Measurements from ENCODE around the gene MAPK8IP3.

MAPK8IP3 gene

DNA sequence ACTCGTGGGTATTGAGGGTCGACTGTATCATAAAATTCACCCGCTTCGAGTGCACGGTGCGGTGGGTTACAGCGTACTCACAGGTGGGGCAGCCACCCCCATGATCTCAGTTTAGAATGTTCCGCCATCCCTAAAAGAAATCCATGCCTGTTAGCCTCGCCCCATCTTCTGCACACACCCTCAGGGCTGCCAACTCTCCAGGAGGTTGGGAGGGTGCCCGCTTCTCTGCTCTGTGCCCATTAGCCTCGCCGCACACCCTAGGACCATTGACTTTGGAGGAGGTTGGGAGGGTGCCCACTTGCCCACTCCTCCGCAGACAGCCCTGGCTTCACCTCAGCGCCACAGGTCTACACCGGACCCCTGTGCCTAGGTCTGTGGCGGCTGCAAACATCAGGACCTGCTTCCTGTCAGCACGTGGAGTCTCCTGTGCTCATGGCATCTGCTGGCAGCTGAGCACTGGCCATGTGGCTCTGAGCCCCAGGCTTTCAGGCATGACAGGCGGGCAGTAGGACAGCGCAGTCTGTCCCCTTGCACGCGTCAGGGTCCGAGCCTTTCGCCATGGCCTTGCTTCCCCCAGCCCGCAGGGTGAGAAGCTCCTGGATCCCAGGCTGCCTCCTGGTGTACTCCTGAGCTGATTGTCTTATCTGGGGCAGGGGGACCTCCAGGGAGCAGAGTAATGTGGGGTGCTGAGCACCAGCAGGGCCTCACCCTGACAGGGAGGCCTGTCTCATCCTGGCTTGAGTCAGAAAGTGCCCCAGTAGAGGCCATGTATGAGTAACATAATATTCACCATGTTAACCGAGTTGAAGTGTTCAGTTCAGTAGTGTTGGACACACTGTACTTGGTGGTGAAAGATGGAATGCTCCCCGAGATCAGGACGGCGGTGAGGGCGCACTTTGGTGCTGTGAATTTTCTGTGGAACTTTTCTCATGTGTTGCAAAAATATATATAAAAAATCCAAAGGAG lies 43.4 kb downstream of the MAPK8IP3 start:
- DNase-seq (no peak), ATAC-seq (peak; percentile 30)
- no peak overlapping the region for H3K4me3 Mint-ChIP-seq
- no peaks in the 10 kb centered on the region for H3K27me3 Mint-ChIP-seq
- H3K9me3 Mint-ChIP-seq: no peaks in the 10 kb centered on the region
- H3K27ac Mint-ChIP-seq: no peak overlapping the region
- H3K36me3 Mint-ChIP-seq (ENCODE audit: low read depth): peaks cover 2% of the 10 kb centered on the region
- H3K4me1 Mint-ChIP-seq: no peaks in the 10 kb centered on the region

DNA sequence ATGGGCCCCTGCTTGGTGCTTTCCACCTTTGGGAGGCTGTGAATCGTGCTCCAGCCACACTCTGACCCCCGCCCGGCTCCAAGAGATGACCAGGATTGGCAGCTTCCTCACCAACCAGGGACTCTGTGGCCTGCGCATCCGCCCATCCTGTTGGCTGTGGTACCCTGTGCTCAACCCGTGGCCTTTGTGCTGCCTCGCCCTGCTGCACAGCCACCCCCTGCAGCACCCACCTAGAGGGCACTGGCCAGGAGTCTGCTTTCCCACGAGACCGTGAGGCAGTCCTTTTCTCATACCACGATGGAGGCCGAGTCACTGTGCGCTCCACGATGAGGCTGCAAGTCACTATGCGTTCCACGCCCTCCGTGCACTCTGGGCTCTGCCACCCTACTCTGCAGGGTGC lies 46.0 kb downstream of the MAPK8IP3 start:
- no peaks in the 10 kb centered on the region for H3K9me3 Mint-ChIP-seq
- peaks cover 2% of the 10 kb centered on the region for H3K4me1 Mint-ChIP-seq

DNA sequence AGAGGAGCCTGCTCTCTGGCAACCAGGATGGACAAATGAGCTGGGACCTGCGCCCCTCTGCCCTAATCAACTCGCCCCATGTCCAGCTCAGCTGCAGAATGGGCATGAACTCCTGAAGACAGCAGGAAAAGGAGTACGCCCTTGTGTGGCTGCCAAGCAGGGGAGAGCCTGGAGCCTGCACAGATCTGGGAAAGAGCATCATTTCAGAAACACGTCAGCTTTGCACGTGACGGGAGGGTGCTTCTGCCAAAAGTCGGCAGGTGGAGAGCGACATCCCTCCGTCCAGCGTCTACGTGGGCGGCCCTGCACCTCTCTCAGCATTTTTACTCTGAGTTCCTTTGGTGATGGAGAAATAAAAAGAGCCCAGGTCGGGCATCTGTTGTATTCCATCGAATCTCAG lies 46.9 kb downstream of the MAPK8IP3 start:
- Mint-ChIP-seq H3K9me3 (no peaks in the 10 kb centered on the region), H3K27me3 (no peaks in the 10 kb centered on the region), H3K4me3 (no peak overlapping the region), H3K36me3 (ENCODE audit: low read depth) (peaks cover 2% of the 10 kb centered on the region), H3K27ac (no peak overlapping the region), H3K4me1 (peaks cover 7% of the 10 kb centered on the region)
- ATAC-seq (no peak), DNase-seq (no peak)

More for the DNA sequence above, 46.0 kb downstream of the MAPK8IP3 start:
- ATAC-seq (no peak), DNase-seq (no peak)
- Mint-ChIP-seq H3K36me3 (ENCODE audit: low read depth) (peaks cover 2% of the 10 kb centered on the region), H3K27ac (no peak overlapping the region), H3K4me3 (no peak overlapping the region), H3K27me3 (no peaks in the 10 kb centered on the region)

DNA sequence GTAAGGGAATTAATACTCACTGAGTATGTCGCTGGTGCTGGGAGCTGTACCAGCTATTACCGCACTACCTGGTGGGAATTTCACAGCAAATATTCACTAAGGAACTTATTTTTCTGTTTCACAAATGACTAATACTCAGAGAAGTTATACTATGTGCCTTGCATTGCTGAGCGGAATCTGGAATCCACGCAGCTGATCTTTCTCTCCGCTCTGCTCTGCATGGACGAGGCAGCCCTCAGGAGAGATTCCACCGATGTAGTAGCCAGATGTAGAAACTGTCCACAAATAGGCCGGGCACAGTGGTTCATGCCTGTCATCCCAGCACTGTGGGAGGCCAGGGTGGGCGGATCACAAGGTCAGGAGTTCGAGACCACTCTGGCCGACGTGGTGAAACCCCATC lies 48.2 kb downstream of the MAPK8IP3 start:
- H3K4me3 Mint-ChIP-seq: no peak overlapping the region
- H3K27me3 Mint-ChIP-seq: no peaks in the 10 kb centered on the region
- H3K4me1 Mint-ChIP-seq: peaks cover 7% of the 10 kb centered on the region
- peaks cover 2% of the 10 kb centered on the region for H3K36me3 Mint-ChIP-seq (ENCODE audit: low read depth)
- DNase-seq: no peak
- no peak for ATAC-seq
- H3K9me3 Mint-ChIP-seq: no peaks in the 10 kb centered on the region
- no peak overlapping the region for H3K27ac Mint-ChIP-seq

DNA sequence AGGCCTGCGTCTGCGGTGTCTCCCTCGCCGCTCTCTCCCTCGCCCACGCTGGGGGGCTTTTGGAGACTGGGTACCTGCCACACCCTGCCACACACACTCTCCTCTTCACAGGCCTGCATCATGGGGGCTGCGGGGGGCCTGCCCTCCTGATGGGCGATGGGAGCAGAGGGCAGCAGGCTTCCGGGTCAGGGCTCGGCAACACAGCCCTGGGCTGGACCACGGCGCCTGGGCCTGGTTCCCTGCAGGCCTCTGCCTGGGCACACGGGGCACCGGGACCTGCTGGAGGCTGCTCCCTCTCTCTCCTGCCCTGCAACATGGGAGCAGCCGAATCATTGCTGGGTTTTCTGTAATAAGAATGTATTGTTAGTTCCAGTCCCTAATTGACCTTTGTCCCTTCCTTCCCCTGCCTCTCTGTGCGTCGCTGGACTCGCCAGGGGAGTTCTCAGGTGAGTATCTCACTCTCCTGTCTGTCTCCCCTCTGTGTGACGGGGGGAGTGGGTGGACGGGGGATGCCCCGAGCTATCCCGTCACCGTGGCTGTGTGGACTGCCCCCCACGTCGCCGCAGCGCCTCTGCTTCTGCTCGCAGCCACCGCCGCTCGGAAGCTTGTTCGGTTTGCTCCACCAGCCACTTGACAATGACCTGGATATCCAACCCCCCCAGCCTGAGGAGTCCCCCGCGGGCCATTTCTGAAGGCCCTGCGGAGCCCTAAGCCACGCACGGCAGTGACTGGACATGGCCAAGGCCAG lies 51.9 kb downstream of the MAPK8IP3 start:
- Mint-ChIP-seq H3K9me3 (no peaks in the 10 kb centered on the region), H3K4me1 (peaks cover 7% of the 10 kb centered on the region), H3K4me3 (no peak overlapping the region), H3K27ac (no peak overlapping the region), H3K36me3 (ENCODE audit: low read depth) (peaks cover 4% of the 10 kb centered on the region), H3K27me3 (no peaks in the 10 kb centered on the region)
- DNase-seq: no peak
- ATAC-seq: no peak

DNA sequence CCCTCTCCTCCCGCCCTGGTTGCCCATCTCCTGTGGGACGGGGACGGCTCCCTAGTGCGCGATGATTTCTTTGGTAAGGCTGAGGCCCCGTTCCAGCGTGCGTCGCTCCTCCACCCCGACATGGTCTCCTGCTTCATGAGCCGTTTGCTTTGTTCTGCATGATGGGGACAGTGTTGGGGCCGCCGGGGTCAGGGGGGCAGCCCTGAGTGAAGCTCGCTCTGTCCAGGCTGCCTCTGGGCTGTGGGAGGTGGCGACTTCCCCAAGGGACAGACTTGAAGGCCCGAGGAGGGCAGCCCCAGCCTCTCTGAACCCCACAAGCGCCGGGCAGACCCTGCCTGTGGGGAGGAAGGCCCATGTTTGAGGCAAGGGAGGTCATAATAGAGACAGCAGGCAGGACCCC lies 52.9 kb downstream of the MAPK8IP3 start:
- H3K27ac Mint-ChIP-seq: no peak overlapping the region
- no peaks in the 10 kb centered on the region for H3K9me3 Mint-ChIP-seq
- DNase-seq: no peak
- no peak overlapping the region for H3K4me3 Mint-ChIP-seq
- peaks cover 4% of the 10 kb centered on the region for H3K36me3 Mint-ChIP-seq (ENCODE audit: low read depth)
- ATAC-seq: no peak
- peaks cover 7% of the 10 kb centered on the region for H3K4me1 Mint-ChIP-seq
- no peaks in the 10 kb centered on the region for H3K27me3 Mint-ChIP-seq

DNA sequence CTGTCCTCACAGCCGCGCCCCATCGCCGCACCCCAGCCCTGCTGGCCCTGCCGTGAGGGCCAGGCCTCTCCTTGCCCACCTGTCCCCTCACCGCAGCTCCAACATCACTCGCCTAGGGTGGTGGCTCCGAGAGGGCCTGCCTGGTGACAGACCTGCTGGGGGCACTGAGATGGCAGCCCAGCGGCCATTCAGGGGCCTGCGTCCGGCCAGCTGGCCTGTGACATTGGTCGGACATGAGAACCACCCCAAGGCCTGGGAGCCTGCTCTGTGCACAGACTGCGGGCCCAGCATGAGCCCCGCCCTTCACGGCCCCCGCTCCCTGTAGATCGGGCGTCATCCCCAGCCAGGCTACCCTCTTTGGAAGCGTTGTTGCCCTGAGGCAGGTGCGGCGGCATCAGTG lies 53.5 kb downstream of the MAPK8IP3 start:
- peaks cover 4% of the 10 kb centered on the region for H3K36me3 Mint-ChIP-seq (ENCODE audit: low read depth)
- no peaks in the 10 kb centered on the region for H3K27me3 Mint-ChIP-seq
- no peak for ATAC-seq
- no peak for DNase-seq
- no peaks in the 10 kb centered on the region for H3K9me3 Mint-ChIP-seq
- peaks cover 7% of the 10 kb centered on the region for H3K4me1 Mint-ChIP-seq
- H3K4me3 Mint-ChIP-seq: no peak overlapping the region
- no peak overlapping the region for H3K27ac Mint-ChIP-seq

DNA sequence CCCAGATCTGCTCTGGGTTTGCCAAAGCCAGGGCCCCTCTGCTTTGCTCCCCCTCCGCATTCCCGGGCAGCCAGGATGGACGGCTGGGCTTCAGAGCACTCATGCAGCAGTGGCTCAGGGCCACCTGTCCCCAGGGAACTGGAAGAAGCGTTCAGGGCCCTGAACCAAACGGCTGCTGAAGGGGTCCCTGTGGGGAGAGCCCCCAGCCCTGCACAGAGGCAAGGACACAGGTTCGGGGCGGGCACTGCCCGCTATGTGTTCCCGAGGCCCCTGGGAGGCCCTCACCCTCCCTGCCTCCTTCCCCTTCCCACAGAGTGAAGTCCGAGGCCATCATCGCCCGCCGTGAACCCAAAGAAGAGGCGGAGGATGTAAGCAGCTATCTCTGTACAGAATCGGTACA lies 54.9 kb downstream of the MAPK8IP3 start:
- no peak for DNase-seq
- ATAC-seq: no peak
- Mint-ChIP-seq H3K4me1 (peaks cover 7% of the 10 kb centered on the region), H3K36me3 (ENCODE audit: low read depth) (peaks cover 4% of the 10 kb centered on the region), H3K9me3 (no peaks in the 10 kb centered on the region), H3K27ac (no peak overlapping the region), H3K4me3 (no peak overlapping the region), H3K27me3 (no peaks in the 10 kb centered on the region)

DNA sequence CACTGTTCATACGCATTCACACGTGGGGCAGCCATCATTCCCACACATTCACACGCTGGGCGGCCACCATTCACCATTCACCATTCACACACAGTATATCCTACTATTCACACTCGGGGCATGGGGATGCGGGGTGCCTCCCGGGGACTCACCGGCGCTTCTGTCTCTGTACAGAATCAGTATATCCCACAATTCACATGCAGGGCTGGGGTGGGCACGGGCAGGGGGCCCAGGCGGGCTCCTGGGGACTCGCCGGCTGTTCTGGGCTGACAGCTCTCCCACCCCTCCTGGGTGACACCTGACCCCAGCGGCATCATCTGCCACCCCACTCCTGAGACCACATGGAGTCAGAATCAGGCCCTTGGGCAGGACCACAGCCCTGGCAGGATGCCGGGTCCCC lies 55.8 kb downstream of the MAPK8IP3 start:
- no peak overlapping the region for H3K4me3 Mint-ChIP-seq
- peaks cover 5% of the 10 kb centered on the region for H3K4me1 Mint-ChIP-seq
- no peak for ATAC-seq
- H3K27ac Mint-ChIP-seq: no peak overlapping the region
- no peak for DNase-seq
- H3K27me3 Mint-ChIP-seq: no peaks in the 10 kb centered on the region
- H3K9me3 Mint-ChIP-seq: no peaks in the 10 kb centered on the region
- peaks cover 4% of the 10 kb centered on the region for H3K36me3 Mint-ChIP-seq (ENCODE audit: low read depth)

DNA sequence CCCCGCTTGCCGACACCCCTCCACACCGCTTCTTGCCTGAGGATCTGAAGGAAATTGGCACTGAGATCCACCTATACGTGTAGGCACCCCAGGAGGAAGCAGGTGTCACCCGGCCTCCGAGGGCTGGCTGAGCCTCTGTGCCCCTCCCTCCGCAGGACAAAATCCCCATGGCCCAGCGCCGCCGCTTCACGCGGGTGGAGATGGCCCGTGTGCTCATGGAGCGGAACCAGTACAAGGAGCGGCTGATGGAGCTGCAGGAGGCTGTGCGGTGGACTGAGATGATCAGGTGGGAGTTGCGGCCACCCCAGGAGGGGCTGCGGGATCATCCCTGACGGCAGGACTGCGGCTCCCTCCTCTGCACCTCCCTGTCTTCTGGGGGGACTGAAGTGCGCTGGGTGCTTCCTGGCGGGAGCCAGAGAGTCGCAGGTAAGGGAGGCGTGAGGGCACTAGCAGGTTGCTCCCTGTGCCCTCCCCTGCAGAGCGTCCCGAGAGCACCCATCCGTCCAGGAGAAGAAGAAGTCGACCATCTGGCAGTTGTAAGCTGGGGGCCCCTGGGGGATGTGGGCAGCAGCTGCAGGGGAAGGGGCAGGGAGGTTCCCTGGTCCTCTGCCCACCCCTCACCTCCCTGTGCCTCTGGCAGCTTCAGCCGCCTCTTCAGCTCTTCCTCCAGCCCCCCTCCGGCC lies 56.3 kb downstream of the MAPK8IP3 start:
- DNase-seq (no peak), ATAC-seq (no peak)
- no peak overlapping the region for H3K4me3 Mint-ChIP-seq
- H3K27ac Mint-ChIP-seq: no peak overlapping the region
- H3K27me3 Mint-ChIP-seq: no peaks in the 10 kb centered on the region
- peaks cover 4% of the 10 kb centered on the region for H3K36me3 Mint-ChIP-seq (ENCODE audit: low read depth)
- H3K9me3 Mint-ChIP-seq: no peaks in the 10 kb centered on the region
- H3K4me1 Mint-ChIP-seq: peaks cover 3% of the 10 kb centered on the region

DNA sequence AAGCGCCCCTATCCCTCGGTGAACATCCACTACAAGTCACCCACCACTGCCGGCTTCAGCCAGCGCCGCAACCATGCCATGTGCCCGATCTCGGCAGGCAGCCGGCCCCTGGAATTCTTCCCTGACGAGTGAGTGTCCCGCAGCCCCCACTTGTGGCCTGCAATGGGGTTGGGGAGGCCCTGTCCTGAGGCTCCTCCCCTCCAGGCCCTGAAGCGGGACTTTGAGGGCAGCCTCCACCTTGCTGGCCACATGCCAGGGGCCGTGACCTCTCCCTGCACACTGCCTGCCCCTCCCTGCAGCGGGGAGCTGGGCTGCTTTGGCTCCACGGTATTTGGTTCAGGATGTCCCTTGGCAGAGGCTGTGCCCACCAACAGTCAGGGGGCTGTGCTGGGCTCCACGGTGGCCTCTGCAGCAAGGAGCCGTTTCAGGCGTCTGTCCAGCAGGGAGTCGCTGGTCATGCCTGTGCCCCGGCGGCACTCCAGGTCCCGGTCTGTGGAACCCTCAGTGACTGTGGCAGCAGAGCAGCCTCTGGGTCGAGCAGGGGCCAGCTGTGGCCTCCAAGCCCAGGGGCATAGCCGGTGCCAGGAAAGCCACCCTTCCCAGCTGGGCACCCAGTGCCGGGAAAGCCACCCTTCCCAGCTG lies 57.0 kb downstream of the MAPK8IP3 start:
- Mint-ChIP-seq H3K36me3 (ENCODE audit: low read depth) (peaks cover 5% of the 10 kb centered on the region), H3K27me3 (no peaks in the 10 kb centered on the region), H3K4me3 (no peak overlapping the region), H3K4me1 (no peaks in the 10 kb centered on the region), H3K9me3 (no peaks in the 10 kb centered on the region), H3K27ac (no peak overlapping the region)
- no peak for DNase-seq
- ATAC-seq: no peak

DNA sequence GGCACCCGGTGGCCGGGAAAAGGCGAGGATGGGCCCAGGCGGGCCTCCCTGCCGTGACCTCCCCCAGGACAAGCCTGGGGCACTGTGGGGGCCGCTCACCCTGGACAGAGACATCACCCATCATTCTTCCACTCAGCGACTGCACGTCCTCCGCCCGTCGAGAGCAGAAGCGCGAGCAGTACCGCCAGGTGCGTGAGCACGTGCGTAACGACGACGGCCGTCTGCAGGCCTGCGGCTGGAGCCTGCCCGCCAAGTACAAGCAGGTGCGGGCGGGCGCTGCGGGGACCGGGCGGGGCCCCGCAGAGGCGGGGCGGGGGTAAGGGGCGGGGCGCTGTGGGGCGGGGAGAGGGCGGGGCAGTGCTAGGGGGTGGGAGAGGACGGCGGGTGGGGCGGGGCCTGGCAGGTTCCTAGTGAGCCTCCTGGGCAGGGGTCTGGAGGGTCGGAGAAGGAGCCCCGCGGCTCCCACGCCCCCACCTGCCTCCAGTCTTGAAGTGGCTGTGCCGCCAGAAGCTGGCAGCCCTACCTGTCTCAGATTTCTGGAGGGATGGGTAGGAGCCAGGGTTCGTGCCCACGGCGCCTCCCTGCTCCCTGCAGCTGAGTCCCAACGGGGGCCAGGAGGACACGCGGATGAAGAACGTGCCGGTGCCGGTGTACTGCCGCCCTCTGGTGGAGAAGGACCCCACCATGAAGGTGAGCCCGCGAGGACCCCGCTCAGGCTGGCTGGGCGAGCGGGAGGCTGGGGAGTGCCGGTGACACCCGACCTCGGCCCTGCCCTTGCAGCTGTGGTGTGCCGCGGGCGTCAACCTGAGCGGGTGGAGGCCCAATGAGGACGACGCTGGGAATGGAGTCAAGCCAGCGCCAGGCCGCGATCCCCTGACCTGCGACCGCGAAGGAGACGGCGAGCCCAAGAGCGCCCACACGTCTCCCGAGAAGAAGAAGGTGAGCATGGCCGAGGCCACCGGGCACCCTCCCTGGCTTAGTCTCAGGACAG lies 57.8 kb downstream of the MAPK8IP3 start:
- no peaks in the 10 kb centered on the region for H3K4me1 Mint-ChIP-seq
- ATAC-seq: no peak
- peaks cover 6% of the 10 kb centered on the region for H3K36me3 Mint-ChIP-seq (ENCODE audit: low read depth)
- H3K9me3 Mint-ChIP-seq: no peaks in the 10 kb centered on the region
- H3K27ac Mint-ChIP-seq: no peak overlapping the region
- no peaks in the 10 kb centered on the region for H3K27me3 Mint-ChIP-seq
- no peak for DNase-seq
- no peak overlapping the region for H3K4me3 Mint-ChIP-seq

DNA sequence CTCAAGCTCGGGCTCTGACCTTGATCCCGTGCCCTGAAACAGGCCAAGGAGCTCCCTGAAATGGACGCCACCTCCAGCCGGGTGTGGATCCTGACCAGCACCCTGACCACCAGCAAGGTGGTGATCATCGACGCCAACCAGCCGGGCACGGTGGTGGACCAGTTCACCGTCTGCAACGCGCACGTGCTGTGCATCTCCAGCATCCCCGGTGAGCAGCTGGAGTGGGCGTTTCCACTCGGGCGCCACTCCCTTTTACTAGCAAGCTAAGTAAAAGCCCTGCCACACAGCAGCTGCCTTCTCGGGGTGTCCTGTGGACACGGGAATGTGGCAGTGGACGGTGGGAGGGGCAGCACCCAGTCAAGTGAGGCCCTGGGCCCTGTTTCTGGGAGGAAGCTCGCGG lies 59.0 kb downstream of the MAPK8IP3 start:
- ATAC-seq (no peak), DNase-seq (no peak)
- Mint-ChIP-seq H3K36me3 (ENCODE audit: low read depth) (peaks cover 6% of the 10 kb centered on the region), H3K27me3 (no peaks in the 10 kb centered on the region), H3K4me3 (no peak overlapping the region), H3K4me1 (no peaks in the 10 kb centered on the region), H3K9me3 (no peaks in the 10 kb centered on the region), H3K27ac (no peak overlapping the region)

Measured in activated naive CD8-positive, alpha-beta T cell treated with anti-CD3 and anti-CD28 coated beads, Interleukin-2, amount 50 U/mL, for 24 hours (primary cell).